IPS DF 6.9 (cell line): ENCODE measurements around the gene FAM234B.
"Not testable (repeated sequence)": the region's sequence is repeated elsewhere in the genome, so short reads cannot be mapped to it uniquely, and the experiment has no call there.

Experiments used
- DNase-seq: peaks from one replicate; pipeline ENCODE4 v3.0.0-alpha.2; 2013; ENCODE audit warnings: low read depth, low spot score
- H3K27ac ChIP-seq: one replicate; pipeline ENCODE4 v1.5.1; 2013; ENCODE audit warnings: low read length, control low read depth
- H3K27me3 ChIP-seq: 2 replicates; pipeline ENCODE4 v1.6.1; 2013; ENCODE audit warnings: mild to moderate bottlenecking, low read length; ENCODE audit not compliant: control insufficient read depth, insufficient read depth
- H3K36me3 ChIP-seq: 2 replicates; pipeline ENCODE4 v1.6.1; 2013; ENCODE audit warnings: low read length; ENCODE audit not compliant: control insufficient read depth, insufficient read depth
- H3K4me1 ChIP-seq: 2 replicates; pipeline ENCODE4 v1.6.1; 2013; ENCODE audit warnings: low read length; ENCODE audit not compliant: control insufficient read depth, insufficient read depth
- H3K4me3 ChIP-seq: 2 replicates; pipeline ENCODE4 v1.5.1; 2013; ENCODE audit warnings: mild to moderate bottlenecking, low read length
- H3K9me3 ChIP-seq: 2 replicates; pipeline ENCODE4 v1.6.1; 2013; ENCODE audit warnings: low read length, inconsistent platforms; ENCODE audit not compliant: control insufficient read depth, insufficient read depth
- WGBS: extraction: QIAGEN DNeasy Blood & Tissue Kit; methylation state at CpG from one replicate; pipeline ENCODE4 v1.1.7; 2013; ENCODE audit warnings: mixed read lengths, missing lambda C conversion rate; ENCODE audit not compliant: insufficient read length, insufficient coverage; 5-methylcytosine and 5-hydroxymethylcytosine counted together

The FAM234B gene

DNA sequence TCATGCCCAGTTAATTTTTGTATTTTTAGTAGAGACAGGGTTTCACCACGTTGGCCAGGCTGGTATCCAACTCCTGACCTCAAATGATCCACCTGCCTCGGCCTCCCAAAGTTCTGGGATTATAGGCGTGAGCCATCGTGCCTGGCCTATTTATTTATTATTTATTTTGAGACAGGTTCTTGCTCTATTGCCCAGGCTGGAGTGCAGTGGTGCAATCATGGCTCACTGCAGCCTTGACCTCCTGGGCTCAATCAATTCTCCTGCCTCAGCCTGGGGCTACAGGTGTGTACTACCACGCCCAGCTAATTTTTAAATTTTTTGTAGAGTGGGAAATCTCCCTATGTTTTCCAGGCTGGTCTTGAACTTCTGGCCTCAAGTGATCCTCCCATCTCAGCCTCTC lies 8.8 kb upstream of the FAM234B start:
- H3K27ac ChIP-seq, H3K4me3 ChIP-seq, H3K4me1 ChIP-seq, DNase-seq, H3K9me3 ChIP-seq, H3K36me3 ChIP-seq, H3K27me3 ChIP-seq: not testable (repeated sequence)
- no CpG with 5 or more reads among the region's 5 CpGs for WGBS

DNA sequence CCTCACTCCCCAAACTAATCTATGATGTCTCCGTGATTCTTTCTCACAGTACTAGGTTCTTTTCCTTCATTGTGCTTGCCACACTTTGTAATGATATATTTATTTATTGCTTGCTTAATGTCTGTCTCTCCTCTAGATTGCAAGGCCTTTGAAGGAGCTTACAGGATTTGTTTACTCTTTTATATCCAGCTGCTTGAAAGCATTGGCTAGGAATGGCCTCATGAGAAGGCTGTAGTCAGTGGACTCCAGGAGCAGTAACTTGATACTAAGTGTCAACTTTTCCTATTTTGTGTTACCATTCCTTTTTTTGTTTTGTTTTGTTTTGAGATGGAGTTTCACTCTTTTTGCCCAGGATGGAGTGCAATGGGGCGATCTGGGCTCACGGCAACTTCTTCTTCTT lies 7.3 kb upstream of the FAM234B start:
- no peak overlapping the region for H3K27ac ChIP-seq
- H3K9me3 ChIP-seq: no peaks in the 10 kb centered on the region
- no peaks in the 10 kb centered on the region for H3K4me1 ChIP-seq
- WGBS: no CpG with 5 or more reads among the region's 3 CpGs
- H3K36me3 ChIP-seq: no peaks in the 10 kb centered on the region
- DNase-seq: no peak
- no peak overlapping the region for H3K4me3 ChIP-seq
- H3K27me3 ChIP-seq: no peaks in the 10 kb centered on the region

DNA sequence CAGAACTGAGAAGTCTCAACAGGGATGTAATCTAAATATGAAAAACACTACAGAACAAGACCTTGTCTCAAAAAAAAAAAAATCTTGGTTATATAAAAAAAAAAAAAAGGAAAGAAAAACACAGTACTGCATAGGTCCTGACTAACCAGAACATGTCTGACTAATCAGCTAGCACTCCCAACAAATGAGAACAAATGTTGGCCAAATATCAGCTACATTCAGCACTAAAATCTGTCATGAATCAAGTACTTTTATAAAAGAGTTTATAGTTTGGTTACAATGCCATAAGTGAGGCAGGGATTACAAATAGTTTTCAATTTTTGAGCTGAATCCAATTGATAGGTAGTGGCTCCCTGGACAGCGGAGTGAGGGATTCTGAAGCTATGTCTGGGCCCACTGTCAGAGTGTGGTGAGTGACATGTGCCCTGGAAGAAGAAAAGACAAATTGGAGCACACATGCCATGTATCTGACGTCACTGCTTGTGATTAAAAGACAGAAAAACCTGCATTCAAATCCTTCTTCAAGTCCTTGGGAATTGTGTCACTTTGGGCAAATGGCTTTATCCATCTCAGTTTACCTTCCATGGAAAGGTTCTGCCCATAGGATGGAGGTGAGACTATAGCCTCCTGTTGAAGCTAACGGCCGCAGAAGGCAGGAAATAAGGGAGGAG lies 5.6 kb upstream of the FAM234B start:
- Histone ChIP-seq H3K27ac (no peak overlapping the region), H3K27me3 (no peaks in the 10 kb centered on the region), H3K4me3 (no peak overlapping the region), H3K9me3 (no peaks in the 10 kb centered on the region), H3K36me3 (no peaks in the 10 kb centered on the region), H3K4me1 (no peaks in the 10 kb centered on the region)
- WGBS: no CpG with 5 or more reads among the region's 4 CpGs
- DNase-seq: no peak

DNA sequence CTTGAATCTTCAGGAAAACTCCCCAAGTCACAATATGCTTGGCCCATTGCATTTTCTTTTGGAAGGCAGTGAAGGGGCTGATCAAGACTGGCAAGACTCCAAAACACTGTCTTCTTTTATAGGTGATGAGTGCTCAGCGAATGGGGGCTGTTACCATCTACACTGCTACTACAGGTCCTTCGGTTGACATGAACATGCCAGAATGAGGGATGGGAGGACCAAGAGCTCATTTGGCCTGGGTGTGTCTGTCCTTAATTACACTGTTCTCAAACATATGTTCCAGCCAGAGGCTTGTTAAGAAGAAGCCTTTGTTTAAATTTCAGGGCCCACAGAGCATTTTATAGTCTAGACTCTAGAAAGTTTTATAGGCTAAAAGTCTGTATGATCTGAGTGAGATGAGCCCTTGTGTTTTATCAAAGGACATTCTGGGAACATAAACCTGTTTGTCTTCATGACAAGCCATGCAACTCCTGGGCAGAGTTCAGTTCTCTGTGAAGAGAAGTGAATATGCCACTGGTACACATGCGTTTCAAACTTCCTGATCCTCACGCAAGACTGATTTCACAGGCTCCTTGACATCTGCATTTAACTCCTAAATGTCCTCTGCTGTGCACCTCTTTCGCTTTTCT lies 4.7 kb upstream of the FAM234B start:
- Histone ChIP-seq H3K27ac (no peak overlapping the region), H3K4me1 (no peaks in the 10 kb centered on the region), H3K27me3 (no peaks in the 10 kb centered on the region), H3K9me3 (no peaks in the 10 kb centered on the region), H3K36me3 (no peaks in the 10 kb centered on the region), H3K4me3 (no peak overlapping the region)
- no CpG with 5 or more reads among the region's 5 CpGs for WGBS
- no peak for DNase-seq

DNA sequence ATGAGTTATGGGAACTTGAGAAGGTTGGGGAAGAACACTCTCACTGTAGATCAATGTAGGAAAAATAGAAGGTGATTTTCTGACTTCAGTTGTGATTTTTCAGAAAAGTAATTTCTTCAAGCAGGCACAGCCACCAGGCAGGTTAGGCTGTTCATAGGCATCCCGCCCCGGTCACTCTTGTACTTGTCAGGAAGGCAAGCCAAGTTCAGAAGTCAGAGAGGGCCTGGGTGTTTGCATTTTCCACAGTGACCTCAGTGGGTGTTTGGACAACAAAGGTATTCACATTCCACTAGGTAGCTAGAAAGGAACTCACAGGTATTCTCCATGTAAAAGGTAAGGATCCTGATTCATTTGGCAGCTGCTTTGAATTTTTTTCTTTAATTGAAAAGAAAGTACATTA lies 3.0 kb upstream of the FAM234B start:
- WGBS: no CpG with 5 or more reads among the region's 2 CpGs
- H3K36me3 ChIP-seq: no peaks in the 10 kb centered on the region
- no peak for DNase-seq

DNA sequence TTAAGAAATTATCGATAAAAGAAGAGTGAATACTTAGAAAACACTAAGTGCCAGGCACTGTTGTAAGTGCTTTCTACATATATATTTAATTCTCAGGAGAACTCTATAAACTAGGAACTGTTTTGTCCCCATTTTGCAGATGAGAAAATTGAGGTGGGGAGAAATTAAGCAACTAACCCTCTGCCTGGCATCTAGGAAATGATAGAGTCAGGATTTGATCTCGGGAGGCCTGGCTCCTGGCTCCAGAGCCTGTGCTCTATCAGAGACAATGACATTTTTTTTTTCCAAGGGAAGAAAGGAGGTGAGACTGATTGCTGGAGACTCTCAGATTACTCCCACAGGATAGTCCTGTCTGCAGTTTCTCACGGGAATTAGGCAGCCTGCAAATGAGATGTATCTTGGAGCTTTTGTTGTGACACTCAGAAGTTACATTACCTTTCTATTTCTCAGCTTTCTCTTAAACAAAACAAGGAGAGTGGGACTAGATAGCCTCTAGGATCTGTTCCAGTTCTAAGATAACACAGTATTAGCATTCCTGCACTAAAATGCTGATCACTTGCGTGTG lies 1.4 kb upstream of the FAM234B start:
- no peak for DNase-seq
- no peaks in the 10 kb centered on the region for H3K36me3 ChIP-seq
- no peaks in the 10 kb centered on the region for H3K9me3 ChIP-seq
- H3K27me3 ChIP-seq: no peaks in the 10 kb centered on the region
- H3K4me1 ChIP-seq: 0 out of 2 replicates have a peak, but pooled peaks cover 1% of the 10 kb centered on the region
- H3K27ac ChIP-seq: no peak overlapping the region
- no CpG with 5 or more reads among the region's 4 CpGs for WGBS
- H3K4me3 ChIP-seq: no peak overlapping the region

More for the DNA sequence above, 3.0 kb upstream of the FAM234B start:
- Histone ChIP-seq H3K4me3 (no peak overlapping the region), H3K9me3 (no peaks in the 10 kb centered on the region), H3K27me3 (no peaks in the 10 kb centered on the region), H3K4me1 (0 out of 2 replicates have a peak, but pooled peaks cover 1% of the 10 kb centered on the region), H3K27ac (no peak overlapping the region)

DNA sequence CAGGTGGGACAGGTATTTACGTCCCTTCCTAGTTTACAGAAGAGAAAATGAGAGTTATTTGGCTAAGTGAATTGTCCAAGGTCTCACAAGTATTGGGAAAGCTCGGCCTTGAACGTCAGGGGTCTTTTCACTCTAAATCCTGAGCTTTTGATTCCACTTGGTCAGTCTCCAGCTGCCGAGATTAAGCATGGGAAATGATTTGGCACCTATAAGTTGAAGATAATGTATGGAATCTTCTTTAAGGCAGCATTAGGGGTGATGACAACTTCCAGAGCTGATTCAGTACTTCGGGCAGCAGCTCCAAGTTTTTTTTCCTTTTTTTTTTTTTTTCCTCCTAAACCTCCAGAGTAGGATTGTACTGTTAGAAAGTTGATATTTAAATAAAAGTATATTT lies 722 bp downstream of the FAM234B start:
- Histone ChIP-seq H3K4me3 (peak overlapping the region; percentile 63; the same call in 1 of the 2 replicates), H3K9me3 (no peaks in the 10 kb centered on the region), H3K4me1 (peaks cover 2% of the 10 kb centered on the region; the same call in 1 of the 2 replicates), H3K36me3 (no peaks in the 10 kb centered on the region), H3K27ac (no peak overlapping the region), H3K27me3 (no peaks in the 10 kb centered on the region)
- no CpG with 5 or more reads among the region's 5 CpGs for WGBS
- DNase-seq: no peak

DNA sequence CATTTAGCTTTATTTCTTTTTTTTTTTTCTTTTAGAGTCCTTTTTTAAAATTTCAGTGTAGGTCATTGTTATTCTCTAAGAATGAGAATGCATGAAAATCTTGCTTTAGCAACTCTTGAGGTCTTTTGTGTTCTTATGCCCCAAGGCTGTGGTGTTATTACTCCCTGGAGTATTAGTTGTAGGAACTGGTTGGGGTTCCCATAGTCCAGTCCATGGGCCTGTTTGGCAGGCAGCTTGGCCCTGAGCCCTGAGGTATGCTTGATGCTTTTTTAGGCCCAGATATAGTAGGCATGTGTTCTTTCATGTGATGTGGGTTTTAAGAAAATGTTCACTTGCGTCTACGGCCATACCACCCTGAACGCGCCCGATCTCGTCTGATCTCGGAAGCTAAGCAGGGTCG lies 1.6 kb downstream of the FAM234B start:
- H3K4me3 ChIP-seq: no peak overlapping the region
- WGBS: no CpG with 5 or more reads among the region's 8 CpGs
- peaks cover 3% of the 10 kb centered on the region; the same call in 1 of the 2 replicates for H3K4me1 ChIP-seq

DNA sequence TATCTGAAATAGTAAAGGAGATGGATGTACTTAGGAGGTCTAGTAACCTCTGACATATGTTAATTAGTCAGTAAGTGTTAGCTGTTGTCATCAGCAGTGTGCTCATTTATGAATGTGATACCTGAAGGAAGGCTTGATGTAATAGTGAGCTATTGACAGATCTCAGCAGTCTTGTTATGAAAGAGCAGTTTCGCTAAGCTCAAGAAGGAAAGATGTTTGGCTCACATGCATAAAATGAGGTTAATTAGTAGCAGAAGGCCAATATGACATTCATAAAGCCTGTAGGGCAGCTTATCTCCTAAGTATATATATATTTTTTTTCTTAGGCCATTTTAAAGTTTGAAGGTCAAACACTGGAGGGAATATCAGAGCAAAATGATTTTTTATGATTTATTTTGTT lies 2.8 kb downstream of the FAM234B start:
- no peaks in the 10 kb centered on the region for H3K36me3 ChIP-seq
- no CpG with 5 or more reads among the region's 1 CpG for WGBS
- no peak overlapping the region for H3K27ac ChIP-seq
- peaks cover 3% of the 10 kb centered on the region; the same call in 1 of the 2 replicates for H3K4me1 ChIP-seq
- no peak for DNase-seq
- no peaks in the 10 kb centered on the region for H3K27me3 ChIP-seq
- H3K9me3 ChIP-seq: no peaks in the 10 kb centered on the region
- H3K4me3 ChIP-seq: no peak overlapping the region

More for the DNA sequence above, 1.6 kb downstream of the FAM234B start:
- no peak overlapping the region for H3K27ac ChIP-seq
- DNase-seq: no peak
- H3K36me3 ChIP-seq: no peaks in the 10 kb centered on the region
- no peaks in the 10 kb centered on the region for H3K9me3 ChIP-seq
- H3K27me3 ChIP-seq: no peaks in the 10 kb centered on the region

DNA sequence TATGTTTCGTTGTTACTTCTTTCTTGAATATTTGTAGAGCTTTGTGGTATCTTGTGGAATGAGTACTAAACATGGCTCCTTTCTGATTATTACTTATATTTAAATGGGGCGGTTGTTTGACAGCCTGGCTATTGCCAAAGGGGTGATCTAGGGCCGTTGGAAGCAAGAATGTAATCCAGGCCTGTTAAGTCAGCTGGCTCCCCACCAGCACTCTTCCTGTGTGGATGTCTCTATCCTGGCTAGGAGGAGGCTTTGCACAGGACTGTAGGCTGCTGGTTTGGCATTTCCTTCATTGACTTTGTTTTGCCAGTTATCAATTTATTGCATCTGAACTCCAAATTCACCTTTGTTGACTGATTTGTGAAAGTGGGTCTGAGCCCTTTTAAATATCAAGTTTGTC lies 5.6 kb downstream of the FAM234B start:
- H3K36me3 ChIP-seq: no peaks in the 10 kb centered on the region
- no peaks in the 10 kb centered on the region for H3K27me3 ChIP-seq
- WGBS: no CpG with 5 or more reads among the region's 3 CpGs
- DNase-seq: no peak
- H3K9me3 ChIP-seq: no peaks in the 10 kb centered on the region
- H3K27ac ChIP-seq: no peak overlapping the region
- H3K4me3 ChIP-seq: no peak overlapping the region
- H3K4me1 ChIP-seq: peaks cover 3% of the 10 kb centered on the region; the same call in 1 of the 2 replicates
